Skin of body (tissue), 2 donors: ENCODE measurements around the gene SUPT3H. TPM values are rescaled to one million over a fixed set of nuclear protein-coding genes. Genes with fewer than 3 reads are reported as not detected.

Source experiments
- DNase-seq: peaks from one replicate; lab custom pipeline; 2025; lab: John Stamatoyannopoulos, UW
- total RNA-seq: library from RNA; depleted of rRNA; stranded (reverse); fragments of >200 nt; gene quantifications from one replicate; pipeline ENCODE4 v1.2.3, GENCODE V29; 2014

SUPT3H gene
- total RNA-seq, 1 donor from 2014 or later, result 6.9 TPM

DNA sequence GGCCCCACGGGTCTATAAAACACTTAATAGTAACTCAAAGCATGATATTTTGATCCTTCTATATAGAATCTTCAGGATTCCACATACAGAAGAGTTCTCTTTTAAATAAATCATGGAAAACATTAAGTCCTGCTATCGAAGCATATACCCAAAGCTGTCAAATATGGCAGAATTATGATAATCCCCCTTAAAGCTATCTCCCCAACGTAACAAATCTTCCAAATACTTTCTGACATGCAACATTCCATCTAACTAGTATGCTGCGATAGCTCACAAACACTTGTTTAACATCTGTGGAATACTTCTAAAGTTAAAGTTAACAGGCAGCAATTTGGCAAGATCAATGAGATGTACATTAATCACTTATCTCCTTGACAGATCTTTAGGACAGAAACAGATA is 420.6 kb downstream of the SUPT3H start:
- no peak for DNase-seq

DNA sequence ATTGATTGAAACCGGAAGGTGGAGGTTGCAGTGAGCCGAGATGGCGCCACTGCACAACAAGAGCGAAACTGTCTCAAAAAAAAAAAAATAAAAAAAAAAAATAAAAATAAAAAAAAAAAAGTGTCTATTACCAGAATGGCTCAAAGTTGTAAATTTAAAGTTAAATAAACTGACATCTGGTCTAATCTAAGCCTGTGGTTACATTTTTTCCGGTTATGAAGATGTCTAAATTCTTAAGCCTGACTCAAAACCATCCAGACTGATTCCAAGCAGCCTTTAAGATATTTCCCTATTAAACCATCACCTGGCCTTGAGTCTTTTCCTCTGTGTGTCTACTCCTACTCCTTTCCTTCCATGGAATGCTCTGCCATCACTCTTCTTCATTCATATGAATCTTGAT is 421.3 kb downstream of the SUPT3H start:
- DNase-seq, result no peak

DNA sequence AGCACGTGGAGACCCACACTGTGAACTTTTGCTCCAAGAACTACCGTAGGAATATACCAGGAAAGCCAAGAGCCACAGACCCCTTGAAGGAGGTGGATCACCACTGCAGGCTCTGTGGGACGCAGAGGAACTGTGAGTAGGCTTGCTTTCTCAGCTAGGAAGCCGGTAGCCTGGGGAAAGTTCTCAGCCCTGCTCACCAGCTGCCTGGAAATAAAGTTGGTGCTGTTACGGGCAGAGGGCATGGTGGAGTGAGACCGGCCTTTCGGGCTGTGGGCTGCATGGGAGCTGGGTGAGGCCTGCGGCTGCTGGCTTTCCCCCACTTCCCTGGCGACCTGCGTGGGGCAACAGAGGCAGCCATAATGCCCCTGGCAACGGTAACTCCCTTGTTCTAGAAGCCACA is 422.6 kb downstream of the SUPT3H start:
- no peak for DNase-seq

DNA sequence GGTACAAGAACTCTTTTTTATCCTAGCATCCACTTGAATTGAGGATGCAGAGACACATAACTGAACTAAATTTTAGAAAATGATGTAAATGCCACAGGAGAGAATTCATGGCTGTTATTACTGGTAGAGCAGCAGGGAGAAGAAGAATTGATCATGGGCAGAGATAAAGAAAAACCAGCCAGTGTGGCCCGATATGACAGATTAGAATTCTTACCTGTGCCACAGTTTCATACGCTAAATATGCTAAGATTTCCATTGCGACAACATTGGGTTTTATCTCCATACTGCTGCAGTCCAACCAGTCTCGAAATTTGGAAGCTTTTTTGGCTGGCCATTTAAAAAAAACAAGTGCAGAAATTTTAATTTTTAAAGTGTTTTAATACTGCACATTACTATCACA is 423.5 kb downstream of the SUPT3H start:
- DNase-seq, result no peak

DNA sequence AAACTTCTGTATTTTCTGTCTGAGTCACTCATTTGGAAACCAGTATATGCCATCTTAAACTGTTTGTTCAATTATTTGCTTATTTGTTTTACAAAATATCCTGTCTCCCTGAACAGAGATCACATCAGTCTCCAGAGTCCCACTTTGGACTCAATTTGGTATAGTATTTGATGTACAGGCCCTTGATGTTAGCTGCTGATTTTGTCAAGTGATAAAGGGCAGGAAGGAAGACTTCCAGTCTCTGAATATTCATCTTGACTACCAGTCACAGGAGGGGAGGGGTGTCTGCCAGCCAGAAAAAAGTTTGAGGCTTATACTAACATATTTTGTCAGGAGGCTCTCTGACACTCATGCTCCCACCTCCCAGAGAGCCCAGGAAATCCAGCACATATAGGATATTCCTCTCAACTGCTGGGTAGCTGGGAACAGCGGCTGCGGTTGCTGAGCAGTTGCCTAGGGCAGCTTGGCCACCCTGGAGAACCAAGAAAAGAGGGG is 426.4 kb downstream of the SUPT3H start:
- no peak for DNase-seq

DNA sequence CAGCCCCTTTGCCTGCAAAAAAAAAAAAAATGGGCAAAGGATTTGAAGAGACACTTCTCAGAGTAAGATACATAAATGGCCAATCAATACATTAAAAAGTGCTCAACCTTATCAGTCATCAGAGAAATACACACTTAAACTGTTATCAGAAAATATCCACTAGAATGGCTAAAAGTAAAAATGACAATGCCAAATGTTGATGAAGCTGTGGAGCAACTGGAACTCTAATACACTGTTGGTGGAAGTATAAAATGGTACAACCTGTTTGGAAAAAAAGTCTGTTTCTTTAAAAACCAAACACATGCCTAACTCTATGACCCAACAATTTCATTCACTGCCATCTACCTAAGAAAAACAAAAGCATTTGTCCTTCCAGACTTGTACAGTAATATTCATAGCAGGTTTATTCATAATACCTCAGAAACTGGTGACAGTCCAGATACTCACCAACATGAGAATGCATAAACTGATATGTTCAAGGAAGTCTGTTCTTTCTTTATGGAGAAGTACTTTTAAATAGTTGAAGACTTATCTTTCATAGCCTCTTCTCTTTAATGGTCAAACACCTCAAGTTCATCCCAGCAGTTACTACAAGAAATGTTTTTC is 428.0 kb downstream of the SUPT3H start:
- DNase-seq, result no peak

DNA sequence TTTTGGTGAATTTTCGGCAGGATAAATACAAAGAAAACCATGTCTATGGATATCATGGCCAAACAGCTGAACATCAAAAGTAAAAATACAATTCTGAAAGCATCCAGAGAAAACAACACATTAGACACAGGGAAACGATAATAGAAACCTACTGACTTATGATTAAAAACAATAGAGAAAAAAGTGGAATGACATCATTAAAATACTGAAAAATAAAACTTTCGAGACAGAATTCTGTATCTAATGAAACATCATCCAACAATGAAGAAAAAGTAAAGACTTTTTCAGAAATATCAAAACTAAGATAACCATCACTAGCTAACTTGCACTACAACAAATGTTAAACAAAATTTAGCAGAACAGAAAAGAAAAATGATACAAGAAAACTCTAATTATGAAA is 434.2 kb downstream of the SUPT3H start:
- DNase-seq, result no peak

DNA sequence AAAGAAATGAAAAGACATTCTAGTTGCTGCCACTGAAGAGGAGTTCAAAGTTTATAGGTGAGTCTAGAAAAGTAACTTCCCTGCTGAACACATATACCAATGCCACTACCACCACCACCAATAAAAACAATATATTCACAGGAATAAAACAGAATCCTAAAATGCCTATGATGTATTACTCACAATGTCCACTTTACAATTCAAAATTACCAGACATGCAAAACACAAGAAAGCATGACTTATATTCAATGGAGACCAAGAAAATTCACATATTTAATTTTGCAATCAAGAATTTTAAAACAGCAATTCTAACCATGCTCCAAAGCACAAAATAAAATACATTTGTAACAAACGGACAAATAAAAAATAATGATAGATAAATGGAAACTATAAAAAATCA is 434.9 kb downstream of the SUPT3H start:
- no peak for DNase-seq

DNA sequence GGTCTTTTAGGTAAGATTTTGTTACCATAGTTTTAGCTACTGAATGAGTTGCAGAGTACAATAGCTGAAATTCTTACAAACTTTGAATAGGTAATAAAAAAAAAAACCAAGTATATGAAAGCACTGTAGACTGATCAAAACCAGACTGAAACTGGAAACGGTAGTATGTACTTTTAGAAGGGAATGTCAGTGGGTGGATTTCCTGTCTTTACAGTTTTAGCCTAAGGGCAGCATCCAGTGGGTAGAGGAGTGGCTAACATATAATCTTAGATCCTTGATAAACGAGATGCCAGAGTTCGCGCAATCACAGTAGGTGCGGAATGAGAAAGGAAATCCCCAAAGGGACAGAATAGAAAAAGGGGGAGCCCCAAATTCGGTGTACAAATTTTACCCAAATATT is 435.5 kb downstream of the SUPT3H start:
- DNase-seq, result no peak

DNA sequence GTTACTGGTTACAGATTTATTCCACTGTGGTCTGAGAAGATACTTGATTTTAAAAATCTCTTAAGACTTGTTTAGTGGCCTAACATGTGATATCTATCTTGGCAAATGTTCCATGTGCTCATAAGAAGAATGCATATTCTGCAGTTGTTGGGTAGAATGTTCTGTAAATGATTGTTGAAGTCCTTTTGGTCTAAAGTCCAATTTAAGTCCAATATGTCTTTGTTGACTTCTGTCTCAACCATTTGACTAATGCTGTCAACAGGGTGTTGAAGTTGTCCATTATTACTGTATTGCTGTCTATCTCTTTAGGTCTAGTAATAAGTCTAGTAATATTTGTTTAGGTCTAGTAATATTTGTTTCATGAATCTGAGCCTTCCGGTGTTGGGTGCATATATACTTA is 437.4 kb downstream of the SUPT3H start:
- no peak for DNase-seq

DNA sequence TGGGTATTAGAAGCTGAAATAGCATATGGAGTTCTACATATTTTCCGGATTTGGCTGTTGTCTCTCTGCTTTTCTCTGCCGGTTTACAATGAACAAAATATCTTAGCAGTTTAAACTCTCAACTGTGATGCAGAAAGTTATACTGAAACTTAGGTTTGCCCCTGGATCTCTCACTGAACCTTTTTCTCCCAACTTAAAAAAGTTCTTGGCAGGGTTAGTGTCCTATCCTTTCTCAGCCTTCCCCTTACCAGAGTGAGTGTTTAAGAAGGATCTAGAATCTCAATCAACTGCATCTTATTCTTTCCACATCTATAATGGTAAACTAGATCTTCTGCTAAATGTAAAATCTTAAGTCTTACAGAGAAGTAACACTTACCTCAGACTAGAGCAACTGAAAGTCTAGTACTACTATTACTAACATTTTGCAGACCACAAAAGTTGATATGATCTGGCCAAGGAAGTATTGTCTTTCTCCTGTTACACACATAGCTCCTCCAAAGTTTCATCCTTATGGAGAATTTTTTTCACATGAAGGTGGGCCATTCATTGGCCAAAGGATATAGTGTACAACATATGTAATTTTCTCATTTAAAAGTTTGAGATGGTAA is 441.9 kb downstream of the SUPT3H start:
- peak; percentile 22 for DNase-seq

DNA sequence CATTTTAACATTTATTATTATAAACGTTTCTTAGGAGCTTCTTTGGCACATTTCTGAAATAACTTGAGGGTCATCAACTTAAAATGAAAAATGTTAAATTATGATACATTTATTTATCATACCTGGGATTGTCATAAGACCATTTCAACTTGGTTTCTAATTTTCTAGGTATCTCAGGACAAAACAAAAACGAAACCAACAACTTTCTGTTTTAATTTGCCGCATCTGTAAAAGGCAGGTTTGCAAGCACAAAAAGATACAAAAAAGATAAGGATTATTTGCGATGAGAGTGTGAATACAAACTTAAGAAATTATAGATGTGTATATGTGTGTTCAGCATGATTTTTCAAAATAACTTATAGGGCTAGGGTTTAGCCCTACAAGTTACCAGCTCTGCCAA is 444.6 kb downstream of the SUPT3H start:
- no peak for DNase-seq

DNA sequence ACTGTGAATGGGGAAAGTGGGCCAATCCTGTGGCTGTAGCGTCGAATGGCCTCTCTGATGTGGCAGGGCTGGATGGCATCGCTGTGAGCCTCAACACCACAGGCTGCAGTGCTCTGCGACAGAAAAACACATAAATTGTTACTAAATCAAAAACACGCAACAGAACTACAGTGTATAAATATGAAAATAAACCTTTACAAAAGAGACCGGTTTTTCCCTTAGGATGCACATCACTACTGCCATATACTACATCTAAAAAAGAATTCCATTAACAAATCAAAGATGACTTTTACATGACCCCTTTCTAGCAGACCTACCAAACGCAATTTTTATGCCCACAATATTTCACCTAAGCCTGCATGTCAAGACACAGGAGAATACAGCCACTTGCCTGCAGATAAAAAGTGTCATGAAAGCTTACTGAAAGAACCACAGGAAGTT is 445.1 kb downstream of the SUPT3H start:
- no peak for DNase-seq

DNA sequence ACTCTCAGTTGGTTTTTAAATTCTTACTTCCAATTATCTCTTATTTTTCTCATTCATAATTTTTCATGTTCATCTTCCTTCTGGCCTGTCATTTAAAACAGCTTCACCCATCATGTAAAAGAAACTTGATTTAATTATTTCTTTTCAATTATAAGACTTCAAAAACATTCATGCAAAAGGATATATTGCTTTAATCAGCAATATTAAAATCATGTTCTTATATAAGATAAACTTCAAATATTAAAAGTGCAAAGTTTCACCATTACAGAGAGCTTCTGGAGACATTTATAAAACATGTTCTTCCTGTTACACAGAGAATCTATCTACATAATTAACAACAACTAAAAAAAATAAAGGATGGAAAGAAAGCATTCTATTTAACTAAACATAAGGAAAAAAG is 446.3 kb downstream of the SUPT3H start:
- DNase-seq, result no peak

DNA sequence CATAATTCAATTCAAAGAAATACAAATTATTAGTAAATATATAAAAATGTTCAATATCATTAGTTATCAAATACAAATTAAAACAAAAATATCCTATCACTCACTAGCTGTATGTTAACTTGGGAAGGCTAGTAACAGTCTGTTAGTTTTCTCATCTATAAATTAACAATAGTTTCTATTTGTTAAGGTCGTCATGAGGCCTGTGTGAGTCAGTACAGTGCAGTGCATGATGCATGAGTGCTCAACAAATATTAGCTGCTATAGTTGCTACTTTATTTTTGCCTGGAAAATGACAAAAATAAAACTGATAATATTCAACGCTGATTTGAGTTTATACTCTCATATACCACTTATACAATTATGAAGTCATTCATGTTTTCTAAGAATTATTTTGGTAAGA is 451.2 kb downstream of the SUPT3H start:
- no peak for DNase-seq

DNA sequence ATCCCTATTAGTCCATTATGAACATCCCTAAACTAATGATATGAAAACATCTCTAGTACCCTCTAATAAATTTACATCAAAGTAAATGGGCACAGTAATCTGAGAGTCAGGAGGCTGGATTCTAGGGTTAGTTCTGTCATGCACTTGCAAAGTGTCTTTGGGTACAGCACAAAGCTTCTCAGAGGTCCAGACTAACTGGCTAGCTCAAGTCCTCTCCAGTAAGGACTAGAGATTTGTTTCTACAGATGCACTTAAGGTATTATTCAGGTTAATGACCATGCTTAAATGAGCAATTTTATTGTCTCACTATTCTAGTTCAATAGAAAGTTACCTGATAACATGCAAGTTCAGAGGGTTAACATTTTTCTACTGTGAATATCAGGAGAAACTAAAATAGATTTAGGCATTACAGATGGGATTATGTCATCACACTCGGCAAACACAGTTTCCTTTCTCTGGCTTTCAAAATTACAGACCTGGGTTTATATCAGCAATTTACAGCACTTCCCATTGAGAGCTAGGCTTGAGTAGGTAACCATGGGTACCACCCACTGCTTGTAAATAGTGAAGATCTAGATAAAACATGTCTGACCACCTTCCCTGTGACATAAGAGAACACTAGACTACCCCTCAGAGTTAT is 452.5 kb downstream of the SUPT3H start:
- no peak for DNase-seq

DNA sequence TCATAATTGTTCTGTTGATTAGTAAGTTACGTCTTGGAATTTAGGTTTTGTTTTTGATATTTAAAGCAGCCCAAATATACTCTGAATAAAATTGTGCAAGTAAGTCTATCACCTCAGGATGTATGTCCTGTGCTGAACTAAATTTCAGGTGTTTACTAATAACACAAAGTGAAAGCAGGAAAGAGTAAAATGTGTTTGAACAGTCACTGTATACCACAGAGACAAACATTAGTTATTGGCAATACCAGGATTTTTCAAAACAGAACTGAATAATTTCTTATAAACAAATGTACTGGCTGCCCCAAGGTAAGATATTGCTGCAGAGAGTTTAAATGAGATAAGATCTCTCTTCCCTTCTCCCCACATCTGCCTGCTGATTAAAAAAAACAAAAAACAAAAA is 454.3 kb downstream of the SUPT3H start:
- DNase-seq, result no peak

DNA sequence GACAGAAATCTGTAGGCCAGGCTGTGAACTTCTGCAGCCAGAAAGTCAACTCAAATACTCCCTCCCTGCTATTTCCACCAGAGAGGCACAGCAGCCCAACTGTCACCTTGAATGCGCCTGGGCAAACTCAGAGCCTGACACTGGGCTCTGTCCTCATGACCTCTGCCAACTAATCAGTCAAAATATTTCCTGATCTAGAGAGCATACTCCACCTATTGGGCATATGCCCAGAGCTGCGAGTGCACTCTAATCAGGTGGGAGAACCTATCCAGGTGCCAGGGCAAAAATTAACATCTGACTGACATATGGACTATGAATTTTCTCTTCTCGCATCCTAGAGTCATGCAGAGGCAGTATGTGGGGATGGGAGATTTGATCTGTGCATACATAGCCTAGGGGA is 455.9 kb downstream of the SUPT3H start:
- DNase-seq, result no peak

DNA sequence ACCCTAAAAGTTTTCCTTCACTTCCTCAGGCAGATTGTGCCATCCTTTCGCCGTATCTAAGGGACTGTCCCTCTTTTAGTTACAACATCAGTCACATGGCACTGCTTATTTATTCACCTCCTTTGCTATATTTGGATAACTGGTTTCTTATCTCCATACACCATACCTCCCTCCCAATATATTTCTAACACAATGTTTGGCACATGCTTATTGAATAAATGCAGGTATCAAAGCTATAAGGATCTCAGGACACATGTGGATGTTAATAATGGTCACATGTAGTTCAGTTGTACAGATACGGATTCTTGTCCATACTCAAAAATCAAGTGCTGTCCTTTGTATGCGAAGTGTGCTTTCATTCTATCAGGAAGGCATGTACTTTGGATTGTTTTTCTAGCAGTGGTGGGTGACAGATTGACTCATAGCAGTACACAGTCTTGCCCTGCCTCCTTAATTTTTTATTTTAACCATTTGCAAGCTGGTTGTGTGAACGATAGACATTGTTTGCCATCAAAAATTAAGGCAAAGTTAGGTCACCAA is 456.7 kb downstream of the SUPT3H start:
- DNase-seq, result no peak

DNA sequence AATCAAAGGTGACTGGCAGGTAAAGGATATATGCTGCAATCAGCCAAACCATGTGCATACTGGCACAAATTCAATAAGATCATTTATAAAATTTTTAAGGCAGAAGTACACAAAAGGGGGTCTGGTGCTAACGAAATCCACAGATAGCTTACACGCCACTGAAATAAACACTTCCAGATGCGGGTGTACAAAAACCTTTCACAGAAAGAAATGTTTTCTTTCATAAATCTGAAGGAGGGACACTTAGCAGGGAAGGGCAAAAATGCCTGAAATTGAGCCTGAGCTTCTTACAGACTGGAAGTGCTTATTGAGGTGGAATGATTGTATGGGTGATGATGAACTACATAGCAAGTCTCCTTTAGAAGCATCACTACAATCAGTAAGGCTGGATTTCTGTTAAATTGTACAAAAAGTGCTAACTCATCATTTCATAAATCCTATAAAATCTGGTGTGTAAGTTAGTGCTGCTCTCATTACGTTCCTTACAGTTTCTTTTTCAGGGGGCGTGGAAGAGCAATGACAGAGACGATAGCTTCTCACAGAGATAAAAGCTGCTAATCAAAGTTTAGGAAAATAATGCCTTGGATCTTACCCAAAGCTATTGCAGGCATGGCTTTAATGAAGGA is 458.9 kb downstream of the SUPT3H start:
- DNase-seq, result peak; percentile 20

DNA sequence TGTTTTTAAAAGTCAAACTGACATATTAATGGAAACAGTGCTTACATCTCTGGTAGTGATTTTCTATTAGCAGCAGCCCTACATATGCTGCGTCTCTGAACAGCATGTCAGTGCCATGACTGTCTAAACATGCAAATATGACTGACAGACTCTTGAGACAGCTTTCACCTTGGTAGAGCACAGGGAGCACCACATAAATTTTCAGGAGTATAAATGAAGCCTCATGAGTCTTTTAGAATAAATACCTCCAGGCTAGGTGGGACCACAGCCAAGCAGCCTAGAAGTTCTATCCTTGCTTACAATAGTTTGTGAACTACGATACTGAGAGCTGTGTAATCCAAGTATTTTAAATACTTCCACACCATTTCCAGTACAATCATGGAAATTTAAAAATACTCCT is 460.3 kb downstream of the SUPT3H start:
- DNase-seq, result no peak

DNA sequence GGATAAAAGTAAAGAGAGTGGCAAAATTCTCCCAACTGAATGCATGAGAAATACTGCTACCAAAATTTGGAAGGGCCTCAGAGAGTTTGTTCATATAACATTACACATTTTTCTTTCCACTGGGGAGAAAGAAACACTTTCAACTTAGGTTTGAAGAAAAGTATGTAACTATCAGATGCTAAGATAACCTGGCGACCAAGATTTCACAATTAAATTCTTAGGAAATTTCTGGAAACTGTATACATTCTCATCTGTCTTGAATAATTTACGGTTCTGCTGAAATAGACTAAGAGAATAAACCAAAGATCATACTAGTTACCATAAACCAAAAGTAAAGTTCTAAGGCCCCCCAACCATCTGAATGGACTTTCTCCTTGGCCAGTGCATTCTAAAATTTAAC is 462.6 kb downstream of the SUPT3H start:
- DNase-seq, result no peak
